GM12865 (cell line): Measurements from ENCODE around the gene USP35.

Experiments used
- DNase-seq: peaks from one replicate; pipeline ENCODE4 v3.0.0; 2010; ENCODE audit warnings: low read depth
- H3K4me3 ChIP-seq: 2 replicates; pipeline ENCODE4 v1.5.1; 2011; ENCODE audit warnings: mild to moderate bottlenecking, low read depth, low read length, control low read depth
- CTCF ChIP-seq: IDR thresholded peaks from 2 replicates; pipeline ENCODE4 v1.5.1; 2011; ENCODE audit warnings: low read length, control low read depth, low read depth, inconsistent platforms; ENCODE audit not compliant: insufficient read depth; ENCODE audit errors: missing control alignments

USP35 gene

DNA sequence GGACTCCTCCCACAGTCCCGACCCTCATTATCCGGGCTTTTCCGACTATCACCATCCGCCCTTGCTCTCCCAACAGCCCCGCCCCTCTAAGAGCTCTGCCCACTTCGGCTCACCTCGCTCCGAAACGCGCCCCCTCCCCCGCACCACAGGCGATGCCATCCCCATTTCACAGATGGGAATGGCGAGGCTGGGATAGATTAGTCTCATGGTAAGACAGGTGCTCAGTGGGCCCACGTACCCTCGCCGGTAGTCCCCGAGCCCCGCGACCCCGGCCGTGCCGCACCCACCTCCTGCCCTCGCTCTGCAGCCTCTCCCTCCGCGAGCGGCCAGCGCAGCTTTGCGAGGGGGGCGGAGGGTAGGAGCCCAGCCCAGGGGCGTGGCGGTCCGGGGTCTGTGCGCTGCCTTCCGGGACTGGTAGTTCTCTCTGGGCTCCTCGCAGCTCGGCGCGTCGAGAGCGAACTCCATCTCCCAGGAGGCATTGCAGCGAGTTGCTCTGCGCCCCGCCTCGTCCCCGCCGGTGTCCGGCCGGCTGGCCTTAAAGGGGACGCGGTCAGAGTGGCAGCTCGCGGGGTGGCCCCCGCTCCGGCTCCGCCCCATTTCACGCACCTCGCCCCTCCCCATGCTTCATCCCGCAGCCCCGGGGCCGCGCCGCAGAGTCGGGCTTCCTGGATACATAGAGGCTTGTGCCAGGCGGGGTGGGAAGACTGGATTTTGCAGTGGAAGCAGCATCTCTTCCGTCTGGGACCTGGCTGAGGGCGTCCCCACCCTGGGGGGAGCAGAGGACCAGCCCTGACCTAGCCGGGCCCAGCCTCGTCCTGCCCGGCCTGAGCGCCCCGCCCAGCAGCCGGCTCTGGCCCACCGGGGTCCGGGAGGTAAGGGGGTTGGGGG is at the start of gene USP35, which contains the start of gene KCTD21:
USP35 (plus strand) TSS at position 634 of the 888 bp plus-strand sequence. CDS start 7,327 bp downstream, outside the sequence.
KCTD21 (minus strand) TSS at position 341 of the 888 bp plus-strand sequence. CDS start 14,072 bp downstream, outside the sequence.
- no peak for TF ChIP-seq CTCF
- DNase-seq, result peak; percentile 97
- peak within 1 kb of the TSS; percentile 96 for H3K4me3 ChIP-seq

DNA sequence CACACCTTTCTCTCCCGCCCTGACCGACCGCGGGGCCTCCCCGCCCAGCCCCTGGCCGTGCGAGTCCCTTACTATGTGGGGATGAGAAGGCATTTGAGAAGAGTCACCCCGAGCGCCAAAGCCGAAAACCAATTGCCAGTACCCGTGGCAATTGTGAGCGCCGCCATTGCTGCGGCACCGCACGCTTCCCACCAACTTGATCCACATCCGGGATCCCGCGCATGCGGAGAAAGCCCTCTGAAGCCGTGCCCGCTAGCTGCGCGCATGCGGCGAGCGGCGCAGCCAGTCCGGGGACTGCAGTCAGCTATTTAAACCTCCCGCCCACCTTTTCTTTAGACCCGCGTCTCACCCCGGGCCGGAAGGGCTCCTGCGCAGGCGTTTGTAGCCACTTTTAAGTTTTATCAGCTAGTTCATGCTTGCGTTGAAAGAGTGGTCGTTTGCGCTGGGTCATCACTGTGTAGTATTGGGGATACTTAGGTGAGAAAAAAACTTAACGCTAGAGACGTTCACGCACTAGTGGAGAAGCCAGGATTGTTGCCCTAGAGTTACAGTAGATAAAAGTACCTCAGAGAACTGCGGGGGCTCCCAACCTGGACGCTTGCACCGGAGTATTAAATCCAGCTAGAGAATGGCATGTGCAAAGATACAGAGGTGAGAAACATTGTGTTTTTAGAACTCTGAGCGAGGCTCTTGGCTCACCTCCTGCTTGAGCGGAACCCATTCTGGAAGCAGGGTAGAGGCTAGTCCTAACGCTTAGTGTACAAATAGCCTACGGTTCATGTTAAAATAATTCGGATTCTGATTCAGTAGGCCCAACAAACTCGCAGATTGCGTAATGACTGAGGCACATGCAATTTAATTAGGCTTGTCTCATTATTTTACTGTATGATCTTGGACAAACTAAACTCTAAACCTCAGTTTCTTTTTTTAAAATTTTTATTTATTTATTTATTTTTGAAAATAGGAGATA is 49.0 kb upstream of the USP35 start, which contains the start of gene ALG8:
ALG8 (minus strand) TSS at position 205 of the 970 bp plus-strand sequence; CDS start at position 167, 38 bp downstream.
- no peak for TF ChIP-seq CTCF
- peak; percentile 98 for DNase-seq

DNA sequence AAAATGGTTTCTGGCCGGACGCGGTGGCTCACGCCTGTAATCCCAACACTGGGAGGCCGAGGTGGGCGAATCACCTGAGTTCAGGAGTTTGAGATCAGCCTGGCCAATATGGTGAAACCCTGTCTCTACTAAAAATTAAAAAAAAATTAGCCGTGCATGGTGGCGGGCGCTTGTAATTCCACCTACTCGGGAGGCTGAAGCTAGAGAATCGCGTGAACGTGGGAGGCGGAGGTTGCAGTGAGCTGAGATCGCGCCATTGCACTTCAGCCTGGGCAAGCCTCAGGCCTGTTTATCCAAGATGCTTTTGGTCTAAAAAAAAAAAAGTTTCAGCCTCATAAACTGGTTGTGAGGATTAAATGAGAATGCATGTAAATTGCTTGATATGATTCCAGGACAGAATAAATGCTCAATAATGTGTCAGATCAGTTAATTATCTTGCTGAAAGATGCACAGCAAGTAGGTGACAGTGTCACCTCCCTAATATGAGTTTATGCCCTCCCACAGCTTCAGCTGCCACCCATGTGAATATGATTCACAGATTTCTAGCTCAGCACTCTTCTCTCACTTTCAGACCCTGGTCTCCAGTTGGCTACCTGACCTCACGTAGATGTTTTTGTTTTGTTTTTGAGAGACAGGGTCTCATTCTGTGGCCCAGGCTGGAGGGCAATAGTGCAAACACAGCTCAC is 48.2 kb upstream of the USP35 start:
- no peak for TF ChIP-seq CTCF
- peak overlapping the region; percentile 76 for H3K4me3 ChIP-seq
- DNase-seq, result peak; percentile 7

More for the DNA sequence above, 49.0 kb upstream of the USP35 start, which contains the start of gene ALG8:
- H3K4me3 ChIP-seq, result peak within 1 kb of the TSS; percentile 76

- DNase-seq, result no peak
- H3K4me3 ChIP-seq, result no peak overlapping the region
- no peak for TF ChIP-seq CTCF
These were observed 43.2 kb upstream of the USP35 start for GRCh38 chr11:78145511-78146025.

DNA sequence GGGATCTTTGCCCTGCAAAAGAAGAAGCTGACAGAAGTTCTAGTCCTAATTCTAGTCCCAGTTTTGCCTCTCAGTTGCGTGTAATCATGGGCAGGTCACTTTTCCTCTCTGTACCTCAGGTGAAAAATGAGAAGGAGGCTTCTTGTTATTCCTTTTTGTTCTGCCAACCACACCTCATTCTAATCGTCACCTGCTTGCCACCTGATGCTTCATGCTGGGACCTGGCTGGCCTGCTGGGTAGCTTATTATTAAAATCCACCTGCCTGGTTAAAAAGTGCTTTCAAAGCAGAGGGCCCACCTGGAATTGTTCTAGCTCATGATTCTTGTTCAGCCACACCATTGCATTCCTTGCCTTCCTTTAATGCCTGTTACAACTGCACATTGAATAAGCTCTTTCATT is 40.9 kb upstream of the USP35 start:
- H3K4me3 ChIP-seq, result no peak overlapping the region
- no peak for TF ChIP-seq CTCF
- DNase-seq, result no peak

- no peak for DNase-seq
- H3K4me3 ChIP-seq, result no peak overlapping the region
- TF ChIP-seq CTCF, result no peak
These were observed 39.1 kb upstream of the USP35 start for GRCh38 chr11:78149646-78150045.
